Uterus (tissue), 2 donors: Measurements from ENCODE around the gene PTPRN2.

ENCODE experiments used
- POLR2A ChIP-seq, 2 donors: fragments of 450-650 bp; IDR thresholded peaks; one replicate each; pipeline ENCODE4 v1.6.1; 2016; ENCODE audit warnings: antibody characterized with exemption in 2 of 2, mild to moderate bottlenecking in 1 of 2, moderate library complexity in 1 of 2
- TF ChIP-seq, protein P1 (sequence below), 4 experiments: fragments of 200-600 bp in 2 of 4; fragments of 450-650 bp in 2 of 4; sonication (generic) in 2 of 4; IDR thresholded peaks; one replicate each; pipeline ENCODE4 v1.5.1; 2016 to 2019; ENCODE audit warnings: antibody characterized with exemption in 4 of 4, mild to moderate bottlenecking in 2 of 4, moderate library complexity in 1 of 4

DNA sequence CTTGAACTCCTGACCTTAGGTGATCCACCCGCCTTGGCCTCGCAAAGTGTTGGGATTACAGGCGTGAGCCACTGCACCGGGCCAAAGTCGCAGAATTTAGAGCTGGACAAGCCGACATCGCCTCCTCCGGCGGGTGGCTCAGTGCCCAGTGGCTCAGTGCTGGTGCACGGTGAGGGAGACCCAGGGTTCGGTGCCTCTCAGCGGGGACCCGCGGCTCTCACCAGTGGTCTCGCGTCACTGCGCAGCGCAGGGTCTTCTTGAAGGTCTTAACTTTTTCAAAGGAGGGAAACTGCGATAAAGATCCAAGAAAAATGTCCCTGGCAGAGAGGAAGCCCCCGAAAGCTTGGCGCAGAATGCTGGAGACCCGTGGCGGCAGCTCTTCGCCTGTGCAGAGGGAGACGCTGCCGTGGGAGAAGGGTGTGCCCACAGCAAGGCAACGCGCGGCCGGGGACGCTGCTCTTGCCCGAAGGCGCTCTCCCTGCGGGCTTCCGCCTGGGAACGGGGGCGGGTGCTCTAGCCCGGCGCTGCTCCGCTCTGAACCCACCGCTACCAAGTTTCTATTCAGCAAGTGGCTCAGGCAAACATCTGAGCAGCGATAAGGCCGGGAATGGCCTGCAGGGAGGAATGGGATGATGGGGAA, 926.5 kb downstream of the PTPRN2 start:
- TF ChIP-seq, protein P1, sequence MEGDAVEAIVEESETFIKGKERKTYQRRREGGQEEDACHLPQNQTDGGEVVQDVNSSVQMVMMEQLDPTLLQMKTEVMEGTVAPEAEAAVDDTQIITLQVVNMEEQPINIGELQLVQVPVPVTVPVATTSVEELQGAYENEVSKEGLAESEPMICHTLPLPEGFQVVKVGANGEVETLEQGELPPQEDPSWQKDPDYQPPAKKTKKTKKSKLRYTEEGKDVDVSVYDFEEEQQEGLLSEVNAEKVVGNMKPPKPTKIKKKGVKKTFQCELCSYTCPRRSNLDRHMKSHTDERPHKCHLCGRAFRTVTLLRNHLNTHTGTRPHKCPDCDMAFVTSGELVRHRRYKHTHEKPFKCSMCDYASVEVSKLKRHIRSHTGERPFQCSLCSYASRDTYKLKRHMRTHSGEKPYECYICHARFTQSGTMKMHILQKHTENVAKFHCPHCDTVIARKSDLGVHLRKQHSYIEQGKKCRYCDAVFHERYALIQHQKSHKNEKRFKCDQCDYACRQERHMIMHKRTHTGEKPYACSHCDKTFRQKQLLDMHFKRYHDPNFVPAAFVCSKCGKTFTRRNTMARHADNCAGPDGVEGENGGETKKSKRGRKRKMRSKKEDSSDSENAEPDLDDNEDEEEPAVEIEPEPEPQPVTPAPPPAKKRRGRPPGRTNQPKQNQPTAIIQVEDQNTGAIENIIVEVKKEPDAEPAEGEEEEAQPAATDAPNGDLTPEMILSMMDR (IDR thresholded peaks at IDR 0.05) = no peak
- no peak for TF ChIP-seq POLR2A (IDR thresholded peaks at IDR 0.05)
